Duodenal mucosa (tissue), 2 donors: ENCODE data around the gene AGAP2.

Experiments
- H3K27ac ChIP-seq: one replicate; pipeline ENCODE4 v1.7.0; 2013; ENCODE audit warnings: low read depth, low read length
- H3K27me3 ChIP-seq, 2 donors: one replicate each; pipeline ENCODE4 v1.7.0; 2013; ENCODE audit warnings: low read length in 2 of 2, control low read depth in 1 of 2; ENCODE audit not compliant: insufficient read depth in 2 of 2, control insufficient read depth in 1 of 2
- H3K36me3 ChIP-seq, 2 donors: one replicate each; pipeline ENCODE4 v1.7.0; 2013; ENCODE audit warnings: low read length in 2 of 2, control low read depth in 1 of 2; ENCODE audit not compliant: insufficient read depth in 2 of 2, control insufficient read depth in 1 of 2
- H3K4me1 ChIP-seq, 2 donors: one replicate each; pipeline ENCODE4 v1.7.0; 2013; ENCODE audit warnings: low read length in 2 of 2, control low read depth in 1 of 2; ENCODE audit not compliant: insufficient read depth in 2 of 2, control insufficient read depth in 1 of 2
- H3K4me3 ChIP-seq, 2 donors: one replicate each; pipeline ENCODE4 v1.7.0; 2013; ENCODE audit warnings: low read length in 2 of 2, low read depth in 1 of 2
- H3K9ac ChIP-seq, 2 donors: one replicate each; pipeline ENCODE4 v1.7.0; 2013; ENCODE audit warnings: low read length in 2 of 2, low read depth in 1 of 2
- H3K9me3 ChIP-seq, 2 donors: one replicate each; pipeline ENCODE4 v1.7.0; 2013; ENCODE audit warnings: low read length in 2 of 2, control low read depth in 1 of 2; ENCODE audit not compliant: control insufficient read depth in 1 of 2

The AGAP2 gene

GRCh38 chr12:57761391-57761998, 23.0 kb upstream of the AGAP2 start:
- Histone ChIP-seq H3K4me1 (peaks cover 15 to 28% of the 10 kb centered on the region in 2 donors), H3K36me3 (peaks cover 0 to 14% of the 10 kb centered on the region in 2 donors), H3K27me3 (peaks cover 18 to 25% of the 10 kb centered on the region in 2 donors), H3K9me3 (no peaks in the 10 kb centered on the region), H3K9ac (no peak overlapping the region), H3K4me3 (no peak overlapping the region), H3K27ac (no peak overlapping the region)

GRCh38 chr12:57760347-57760982, 21.9 kb upstream of the AGAP2 start:
- peaks cover 7 to 15% of the 10 kb centered on the region in 2 donors for H3K27me3 ChIP-seq
- H3K4me1 ChIP-seq, result peaks cover 8 to 25% of the 10 kb centered on the region in 2 donors
- H3K36me3 ChIP-seq, result peaks cover 0 to 14% of the 10 kb centered on the region in 2 donors
- H3K27ac ChIP-seq, result no peak overlapping the region
- no peak overlapping the region for H3K4me3 ChIP-seq
- H3K9me3 ChIP-seq, result no peaks in the 10 kb centered on the region
- no peak overlapping the region for H3K9ac ChIP-seq

GRCh38 chr12:57759360-57759980, 20.9 kb upstream of the AGAP2 start:
- Histone ChIP-seq H3K9me3 (no peaks in the 10 kb centered on the region), H3K4me3 (no peak overlapping the region)

GRCh38 chr12:57758552-57759359, 20.2 kb upstream of the AGAP2 start:
- Histone ChIP-seq H3K4me3 (no peak overlapping the region), H3K27ac (no peak overlapping the region), H3K27me3 (no peaks in the 10 kb centered on the region), H3K9ac (no peak overlapping the region), H3K4me1 (peaks cover 15 to 22% of the 10 kb centered on the region in 2 donors), H3K36me3 (peaks cover 0 to 14% of the 10 kb centered on the region in 2 donors), H3K9me3 (no peaks in the 10 kb centered on the region)

More at GRCh38 chr12:57759360-57759980, 20.9 kb upstream of the AGAP2 start:
- peaks cover 0 to 6% of the 10 kb centered on the region in 2 donors for H3K27me3 ChIP-seq
- H3K4me1 ChIP-seq, result peaks cover 9 to 17% of the 10 kb centered on the region in 2 donors
- no peak overlapping the region for H3K9ac ChIP-seq
- H3K27ac ChIP-seq, result no peak overlapping the region
- peaks cover 0 to 14% of the 10 kb centered on the region in 2 donors for H3K36me3 ChIP-seq

- Histone ChIP-seq H3K4me1 (peaks cover 25 to 28% of the 10 kb centered on the region in 2 donors), H3K27me3 (no peaks in the 10 kb centered on the region), H3K36me3 (peaks cover 0 to 14% of the 10 kb centered on the region in 2 donors), H3K27ac (no peak overlapping the region), H3K9ac (no peak overlapping the region), H3K4me3 (no peak overlapping the region), H3K9me3 (no peaks in the 10 kb centered on the region)
These were observed 19.2 kb upstream of the AGAP2 start for GRCh38 chr12:57757771-57758170.

GRCh38 chr12:57756406-57757341, 18.1 kb upstream of the AGAP2 start:
- Histone ChIP-seq H3K27ac (no peak overlapping the region), H3K36me3 (peaks cover 0 to 14% of the 10 kb centered on the region in 2 donors), H3K9me3 (no peaks in the 10 kb centered on the region), H3K4me3 (peak overlapping the region; percentile 67), H3K9ac (peak overlapping the region; percentile 61 to 62), H3K4me1 (peaks cover 31 to 37% of the 10 kb centered on the region in 2 donors), H3K27me3 (no peaks in the 10 kb centered on the region)

GRCh38 chr12:57755454-57756372, 17.2 kb upstream of the AGAP2 start:
- Histone ChIP-seq H3K9me3 (no peaks in the 10 kb centered on the region), H3K4me1 (peaks cover 40 to 46% of the 10 kb centered on the region in 2 donors), H3K4me3 (peak overlapping the region; percentile 67), H3K27ac (no peak overlapping the region), H3K27me3 (no peaks in the 10 kb centered on the region), H3K36me3 (peaks cover 0 to 14% of the 10 kb centered on the region in 2 donors), H3K9ac (peak overlapping the region; percentile 61 to 62)

GRCh38 chr12:57755194-57755453, 16.6 kb upstream of the AGAP2 start:
- H3K36me3 ChIP-seq, result peaks cover 0 to 18% of the 10 kb centered on the region in 2 donors
- peak overlapping the region in 1 of 2 donors; percentile 67 for H3K4me3 ChIP-seq
- H3K27me3 ChIP-seq, result no peaks in the 10 kb centered on the region
- no peak overlapping the region for H3K9ac ChIP-seq
- H3K9me3 ChIP-seq, result no peaks in the 10 kb centered on the region
- H3K4me1 ChIP-seq, result peaks cover 41 to 46% of the 10 kb centered on the region in 2 donors
- H3K27ac ChIP-seq, result no peak overlapping the region
